HG03064 (cell line): ENCODE data around the gene GPR156.

Experiments
- ATAC-seq: cut with Tn5 transposase; IDR thresholded peaks from one replicate; pipeline ENCODE4 v1.9.1; 2021; ENCODE audit warnings: low read depth; ENCODE audit not compliant: unreplicated experiment

Gene GPR156

DNA sequence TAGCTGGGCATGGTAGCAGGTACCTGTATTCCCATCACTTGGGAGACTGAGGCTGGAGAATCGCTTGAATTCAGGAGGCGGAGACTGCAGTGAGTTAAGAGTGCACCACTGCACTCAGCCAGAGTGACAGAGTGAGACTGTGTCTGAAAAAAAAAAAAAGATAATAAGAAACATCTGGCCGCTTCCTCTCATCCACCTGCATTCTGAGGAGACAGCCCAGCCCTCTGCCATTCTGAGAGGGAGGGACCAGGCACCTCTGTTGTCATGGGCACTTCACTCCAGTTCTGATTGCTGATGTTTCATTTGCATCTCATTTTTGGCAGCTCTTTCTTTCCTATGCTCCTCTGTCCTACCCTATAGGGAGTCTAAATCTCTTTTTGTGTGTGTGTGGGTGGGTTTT is 154.4 kb downstream of the GPR156 start:
- no peak for ATAC-seq

DNA sequence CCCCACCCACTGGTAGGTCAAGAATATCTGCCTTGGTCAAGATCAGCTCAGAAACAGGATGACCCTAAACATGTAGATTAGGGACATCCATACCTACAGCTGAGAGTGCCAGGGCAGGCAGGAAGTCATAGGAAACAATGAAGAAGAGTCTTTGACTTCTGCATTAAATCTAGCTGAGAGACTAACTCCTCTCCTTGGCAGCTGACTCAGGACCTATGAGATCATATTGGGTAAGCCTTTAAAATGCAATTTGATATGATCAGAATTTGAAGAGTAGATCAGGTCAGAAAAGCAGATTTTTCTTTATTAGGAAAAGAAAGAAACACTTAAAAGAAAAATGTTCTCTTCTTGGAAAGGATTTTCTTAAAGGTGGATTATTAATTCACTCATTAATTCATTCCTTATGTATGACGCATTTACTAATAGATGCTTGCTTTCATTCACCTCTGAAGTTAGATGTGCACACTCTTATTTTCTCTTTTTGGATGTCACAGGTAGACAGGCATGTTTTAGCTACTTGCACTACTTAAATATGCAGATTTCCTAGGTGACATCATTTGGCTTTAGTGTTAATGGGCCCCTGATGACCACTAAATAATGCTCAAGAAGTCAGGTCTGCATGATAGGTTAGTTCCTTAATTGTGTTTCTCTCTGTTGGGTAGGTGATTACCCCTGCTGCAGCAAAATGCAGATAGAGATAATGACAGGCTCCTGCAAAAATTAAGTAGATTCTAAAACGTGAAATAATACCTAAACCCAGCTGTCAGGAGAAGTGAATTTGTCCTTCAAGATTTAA is 155.1 kb downstream of the GPR156 start:
- ATAC-seq, result no peak

DNA sequence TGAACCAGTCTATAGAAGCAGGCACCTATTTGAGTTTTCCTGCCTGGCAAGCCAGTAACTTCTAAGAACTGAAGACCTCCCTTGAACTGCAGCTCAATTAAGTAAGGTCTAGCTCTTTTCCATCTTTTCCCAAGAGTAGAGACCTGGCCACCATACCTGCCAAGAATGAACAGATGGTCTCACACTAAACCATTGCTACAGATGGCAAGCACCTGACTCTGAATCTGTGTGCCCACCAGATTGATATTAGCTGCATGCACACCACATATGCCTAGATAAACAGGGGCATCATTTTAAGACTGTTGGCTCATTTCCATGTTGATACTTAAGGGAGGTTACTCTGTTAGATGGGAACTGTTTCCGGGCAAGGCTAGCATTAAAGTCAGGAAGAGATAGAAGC is 156.0 kb downstream of the GPR156 start:
- ATAC-seq, result no peak

DNA sequence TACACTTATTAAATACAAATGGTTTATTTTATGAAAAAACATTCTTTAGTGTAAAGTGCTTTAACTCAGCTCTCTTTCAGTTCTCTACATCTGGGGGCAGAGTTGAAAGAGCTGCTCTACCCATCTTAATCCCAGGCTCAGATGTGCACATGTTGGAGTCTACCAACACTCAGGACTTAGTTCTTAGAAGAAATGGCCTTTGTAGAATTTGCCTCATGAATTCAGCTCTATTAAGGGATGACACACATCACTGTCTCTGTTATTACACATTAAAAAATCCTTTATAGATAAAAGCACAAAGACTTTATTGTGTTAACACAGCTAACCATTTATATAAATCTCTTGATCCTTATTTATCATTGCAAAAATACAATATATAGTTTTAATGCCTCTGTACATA is 159.0 kb downstream of the GPR156 start:
- no peak for ATAC-seq

DNA sequence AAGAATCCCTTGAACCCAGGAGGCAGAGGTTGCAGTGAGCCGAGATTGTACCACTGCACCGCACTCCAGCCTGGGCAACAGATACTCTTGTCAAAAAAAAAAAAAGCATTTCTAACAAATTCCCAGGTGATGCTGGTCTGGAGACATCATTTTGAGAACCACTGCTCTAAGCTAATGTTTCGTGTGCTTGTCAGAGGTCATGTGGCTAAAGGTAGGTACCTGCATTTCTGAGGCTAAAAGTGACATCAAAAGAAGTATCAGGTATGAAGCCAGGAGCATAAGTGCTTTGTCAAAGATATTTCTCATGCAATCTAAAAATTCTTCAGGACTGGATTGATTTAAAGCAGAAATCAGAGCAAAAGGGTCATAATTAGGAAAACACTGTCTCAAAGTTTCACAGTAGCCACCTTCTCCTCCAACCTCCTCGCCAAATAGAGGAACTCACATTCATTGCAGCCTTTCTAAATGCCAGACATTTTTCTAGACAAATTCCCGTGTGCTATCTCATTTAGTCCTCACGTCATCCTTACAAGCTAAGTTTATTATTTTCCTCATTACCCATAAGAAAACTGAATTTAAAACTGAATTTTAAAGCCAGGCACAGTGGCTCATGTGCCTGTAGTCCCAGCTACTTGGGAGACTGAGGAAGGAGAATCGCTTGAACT is 165.0 kb downstream of the GPR156 start:
- no peak for ATAC-seq
